AG08395 (cell line): ENCODE data around the gene C9orf50.
"Not testable (repeated sequence)": the region's sequence is repeated elsewhere in the genome, so short reads cannot be mapped to it uniquely, and the experiment has no call there.

Source experiments
- DNase-seq: peaks from one replicate; pipeline ENCODE4 v3.0.0; 2012; ENCODE audit warnings: mixed read lengths, low spot score

The C9orf50 gene

GRCh38 chr9:129620669-129621295 is at the start of gene C9orf50:
C9orf50 (minus strand) TSS chr9:129621101; CDS start chr9:129620574, 527 bp downstream.
- no peak for DNase-seq

DNA sequence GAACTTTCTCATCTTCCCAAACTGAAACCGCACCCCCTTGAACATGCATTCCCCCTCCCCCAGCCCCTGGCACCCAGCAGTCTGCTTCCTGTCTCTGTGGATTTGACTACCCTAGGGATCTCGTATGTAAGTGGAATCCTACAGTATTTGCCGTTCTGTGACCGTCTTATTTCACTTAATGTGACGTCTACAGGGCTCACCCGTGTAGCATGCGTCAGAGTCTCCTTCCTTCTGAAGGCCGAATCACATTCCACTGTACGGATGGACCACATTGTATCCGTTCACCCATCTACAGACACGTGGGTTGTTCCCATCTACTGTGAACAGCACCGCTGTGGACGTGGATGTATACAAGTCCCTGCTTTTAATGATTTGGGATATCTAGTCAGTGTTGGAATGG is 49.0 kb upstream of the C9orf50 start:
- peak; percentile 81 for DNase-seq

DNA sequence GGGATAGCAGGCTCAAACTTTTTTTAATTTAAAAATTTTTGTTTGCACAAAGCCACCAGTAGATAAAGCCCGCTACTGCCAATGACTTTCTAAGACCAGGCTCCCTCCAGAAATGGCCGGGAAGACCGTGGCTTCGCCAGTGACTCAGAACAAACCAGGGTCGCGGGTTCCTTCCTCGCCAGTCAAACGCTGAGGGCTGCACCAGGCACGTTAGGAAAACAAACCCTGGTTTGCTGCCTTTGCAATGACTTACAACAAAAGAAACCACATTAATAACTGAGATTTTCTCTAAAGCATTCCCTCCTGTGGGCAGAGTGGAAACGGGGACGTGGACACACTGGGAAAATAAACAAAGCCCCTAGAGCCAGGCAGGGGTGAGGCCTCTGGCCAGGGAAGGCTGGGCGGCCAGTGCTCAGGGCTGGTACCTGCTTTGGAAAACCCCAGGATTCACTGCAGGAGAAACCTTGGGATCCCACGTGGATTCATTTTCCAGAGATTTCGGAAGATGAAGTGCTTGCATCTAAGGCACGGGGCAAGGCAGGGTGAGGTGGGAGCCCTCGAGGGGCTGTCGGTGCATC is 48.3 kb upstream of the C9orf50 start:
- DNase-seq = peak; percentile 90

- DNase-seq = peak; percentile 61
Measured at GRCh38 chr9:129667850-129668249, 46.9 kb upstream of the C9orf50 start.

DNA sequence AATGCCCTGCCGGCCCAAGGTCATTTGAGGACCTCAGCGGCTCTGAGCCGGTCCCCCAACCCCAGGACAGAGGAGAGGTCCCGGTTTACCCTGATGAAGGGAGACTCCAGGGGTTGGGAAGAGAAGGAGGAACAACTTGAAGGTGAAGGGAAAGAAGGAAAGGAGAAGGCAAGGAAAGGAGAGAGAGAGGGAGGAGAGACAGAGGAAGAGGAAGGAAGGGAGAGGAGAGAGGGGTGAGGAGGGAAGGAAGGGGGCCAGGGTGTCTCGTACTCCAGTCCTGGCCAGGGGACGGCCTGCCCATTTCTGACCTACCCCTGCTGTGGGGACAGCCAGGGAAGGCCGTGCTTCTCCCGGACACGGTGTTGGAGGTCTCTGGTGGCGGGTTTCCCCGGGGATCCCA is 46.5 kb upstream of the C9orf50 start:
- DNase-seq = no peak

- no peak for DNase-seq
Measured at GRCh38 chr9:129666575-129666974, 45.7 kb upstream of the C9orf50 start.

DNA sequence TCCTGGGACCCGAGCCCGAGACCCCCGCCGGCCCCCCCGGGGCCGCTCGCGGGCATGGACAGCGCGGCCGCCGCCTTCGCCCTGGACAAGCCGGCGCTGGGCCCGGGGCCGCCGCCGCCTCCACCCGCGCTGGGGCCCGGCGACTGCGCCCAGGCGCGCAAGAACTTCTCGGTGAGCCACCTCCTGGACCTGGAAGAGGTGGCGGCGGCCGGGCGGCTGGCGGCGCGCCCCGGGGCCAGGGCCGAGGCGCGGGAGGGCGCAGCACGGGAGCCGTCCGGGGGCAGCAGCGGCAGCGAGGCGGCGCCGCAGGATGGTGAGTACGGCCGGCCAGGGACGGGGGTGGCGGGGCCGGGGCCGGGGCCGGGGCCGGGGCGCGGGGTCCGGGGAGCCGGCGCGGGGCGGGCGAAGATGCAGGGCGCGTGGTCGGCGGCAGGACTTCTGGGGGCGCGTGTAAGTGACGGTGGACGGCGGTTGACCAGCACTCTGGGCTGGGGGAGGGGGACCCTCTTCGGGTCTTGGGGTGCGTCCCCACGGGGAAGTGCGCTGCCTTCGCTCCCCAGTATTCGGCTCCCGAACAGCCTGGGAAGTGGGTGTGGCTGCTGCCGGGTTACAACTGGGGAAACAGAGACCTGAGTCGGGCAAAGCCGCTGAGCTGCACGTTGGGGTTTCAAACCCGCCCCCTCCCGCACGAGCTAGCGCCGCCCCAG is 45.1 kb upstream of the C9orf50 start:
- no peak for DNase-seq

DNA sequence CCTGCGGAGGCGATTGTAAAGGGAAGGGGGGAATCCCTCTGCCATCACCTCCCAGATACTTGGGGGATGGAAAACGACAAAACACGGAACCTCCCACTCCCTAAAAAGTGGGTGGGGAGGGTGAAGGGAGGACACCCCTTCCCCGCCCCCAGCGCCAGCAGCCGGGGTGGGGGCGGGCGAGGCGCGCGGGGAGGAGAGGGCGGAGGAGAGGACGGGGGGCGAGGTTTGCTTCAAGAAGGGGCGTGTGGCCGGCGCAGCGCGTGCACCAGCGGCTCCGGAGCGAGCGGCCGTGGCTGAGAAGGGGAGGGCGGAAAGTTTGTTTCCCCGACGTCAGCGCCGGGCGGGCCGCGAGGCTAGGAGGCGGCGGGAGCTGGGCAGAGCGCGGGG is 44.5 kb upstream of the C9orf50 start, which contains the start of gene PRRX2:
TSS of gene PRRX2 (plus strand) at position 259 of the 387 bp plus-strand sequence. CDS start 221 bp downstream, outside the sequence.
- DNase-seq = peak; percentile 87

- DNase-seq = peak; percentile 65
Measured at GRCh38 chr9:129664746-129665388, 44.0 kb upstream of the C9orf50 start.

DNA sequence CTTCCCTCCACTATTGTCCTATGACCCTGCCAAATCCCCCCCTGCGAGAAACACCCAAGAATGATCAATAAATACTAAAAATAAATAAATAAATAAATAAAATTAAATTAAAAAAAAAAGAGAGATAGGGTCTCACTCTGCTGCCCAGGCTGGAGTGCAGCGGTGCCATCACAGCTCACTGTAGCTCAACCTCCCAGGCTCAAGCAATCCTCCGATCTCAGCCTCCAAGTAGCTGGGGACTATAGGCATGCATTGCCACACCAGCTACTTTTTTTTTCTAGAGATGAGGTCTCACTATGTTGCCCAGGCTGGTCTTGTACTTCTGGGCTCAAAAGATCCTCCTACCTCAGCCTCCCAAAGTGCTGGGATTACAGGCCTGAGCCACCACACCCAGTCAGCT is 41.3 kb upstream of the C9orf50 start:
- DNase-seq = not testable (repeated sequence)

DNA sequence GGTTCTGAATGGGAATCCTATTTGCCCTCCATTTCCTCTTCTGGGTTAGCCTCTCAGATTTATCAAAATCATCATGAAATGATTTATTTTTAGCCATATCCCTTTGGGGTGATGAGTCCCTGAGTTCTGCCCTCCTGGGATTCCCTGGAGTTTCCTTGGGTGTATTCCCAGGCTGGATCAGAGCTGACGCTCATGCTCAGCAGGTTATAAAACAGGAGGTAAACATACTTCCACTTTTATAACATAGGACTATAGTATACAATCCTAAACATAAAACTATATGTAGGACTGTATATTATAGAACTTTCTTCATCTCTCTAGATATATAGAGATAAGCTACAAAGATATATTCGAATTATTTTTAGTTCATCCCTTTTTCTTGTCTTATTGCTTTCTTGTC is 40.1 kb upstream of the C9orf50 start:
- DNase-seq = no peak

- DNase-seq = peak; percentile 82
Measured at GRCh38 chr9:129656795-129657390, 36.0 kb upstream of the C9orf50 start.

DNA sequence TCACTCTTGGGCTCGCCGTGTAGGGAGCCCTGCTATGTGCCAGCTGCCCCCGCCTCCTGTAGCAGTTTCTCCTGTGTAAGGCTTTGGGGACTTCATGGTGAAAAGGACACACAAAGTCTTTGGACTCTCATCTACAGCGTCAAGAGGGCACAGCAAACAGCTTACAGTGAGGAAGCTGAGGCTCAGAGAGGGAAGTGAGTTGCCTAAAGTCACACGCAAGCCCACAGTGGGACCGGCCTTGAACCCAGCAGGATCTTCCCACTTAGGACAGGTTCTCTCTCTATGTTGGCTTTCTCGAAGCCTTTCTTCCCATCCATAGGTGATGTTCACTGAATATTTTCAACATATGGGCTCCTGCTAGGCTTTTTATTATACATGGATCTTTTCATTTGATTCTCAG is 34.8 kb upstream of the C9orf50 start:
- no peak for DNase-seq

DNA sequence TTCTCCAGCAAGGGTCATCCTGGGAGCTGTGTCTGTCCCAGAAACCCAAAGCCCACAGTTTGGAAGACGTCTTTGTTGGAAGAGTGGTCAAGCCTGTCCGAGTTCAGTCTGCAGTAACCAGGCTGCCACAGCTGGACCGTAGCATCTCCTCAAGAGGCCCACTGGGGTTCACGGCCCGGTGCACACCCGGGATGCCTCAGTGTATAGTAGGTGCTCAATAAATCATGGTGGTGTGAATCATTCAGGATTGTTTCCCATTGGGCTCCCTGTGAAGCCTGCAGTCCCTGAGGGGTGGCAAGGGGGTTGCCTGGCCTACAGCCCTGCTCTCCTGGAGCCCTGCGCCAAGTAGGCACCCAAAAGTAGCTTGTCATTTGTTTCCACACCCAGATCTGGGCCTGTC is 34.3 kb upstream of the C9orf50 start:
- no peak for DNase-seq

DNA sequence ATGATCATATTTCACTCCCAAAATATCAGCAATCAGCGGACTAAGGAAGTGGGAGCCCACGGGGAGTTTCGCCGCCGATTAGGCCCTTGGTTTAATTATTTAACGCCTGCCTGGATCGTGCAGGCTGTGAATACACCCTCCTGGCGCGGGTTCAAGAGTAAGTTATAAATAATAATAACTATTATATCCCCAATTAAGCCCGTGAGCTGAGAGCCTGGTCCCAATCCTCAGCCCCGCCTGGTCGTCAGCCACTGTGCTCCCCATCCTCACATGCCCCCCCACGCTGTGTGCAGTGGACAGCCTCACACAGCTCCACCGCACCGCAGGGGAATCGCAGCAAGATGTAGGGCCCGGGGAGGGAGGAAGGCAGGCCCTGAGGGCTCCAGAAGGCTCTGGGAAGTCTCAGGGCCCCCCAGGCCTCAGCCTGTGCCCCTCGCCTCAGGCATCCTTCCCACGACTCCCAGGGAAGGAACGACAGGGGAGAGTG is 33.7 kb upstream of the C9orf50 start:
- DNase-seq = no peak

DNA sequence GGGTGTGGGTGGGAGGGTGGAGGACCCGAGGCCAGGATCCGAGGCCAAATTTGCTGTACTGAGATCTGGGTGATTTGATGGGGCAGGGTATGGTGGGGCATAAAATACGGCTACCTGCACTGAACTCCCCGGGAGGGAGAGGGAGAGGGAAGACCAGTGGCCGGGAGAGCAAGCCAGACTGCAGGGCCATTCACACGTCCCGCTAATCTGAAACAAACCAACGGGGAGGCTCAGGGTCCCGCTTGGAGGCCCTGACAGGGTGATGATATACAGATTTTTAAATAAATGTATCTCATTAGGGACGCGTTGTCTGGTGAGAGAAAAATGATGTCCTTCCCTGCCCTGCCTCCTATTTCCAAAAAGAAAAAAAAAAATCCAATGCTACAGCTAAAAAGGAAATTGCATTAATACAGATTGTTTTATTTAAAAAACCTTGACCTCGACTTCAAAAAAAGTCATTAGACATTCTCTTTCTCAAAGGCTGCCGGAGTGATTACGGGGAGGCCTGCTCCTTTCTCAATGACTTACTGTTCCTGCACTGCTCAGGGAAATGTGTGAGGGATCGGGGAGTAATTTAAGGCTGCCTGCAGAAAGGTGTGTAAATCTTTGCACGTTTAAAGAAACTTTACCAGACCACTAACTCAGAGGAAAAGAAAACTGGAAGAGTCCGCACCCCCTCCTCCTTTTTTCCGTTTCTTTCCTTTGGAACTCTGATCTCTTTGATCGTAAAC is 33.1 kb upstream of the C9orf50 start:
- DNase-seq = no peak

- DNase-seq = no peak
Measured at GRCh38 chr9:129650680-129651235, 29.9 kb upstream of the C9orf50 start.

GRCh38 chr9:129649726-129650679 is 29.1 kb upstream of the C9orf50 start:
- no peak for DNase-seq

DNA sequence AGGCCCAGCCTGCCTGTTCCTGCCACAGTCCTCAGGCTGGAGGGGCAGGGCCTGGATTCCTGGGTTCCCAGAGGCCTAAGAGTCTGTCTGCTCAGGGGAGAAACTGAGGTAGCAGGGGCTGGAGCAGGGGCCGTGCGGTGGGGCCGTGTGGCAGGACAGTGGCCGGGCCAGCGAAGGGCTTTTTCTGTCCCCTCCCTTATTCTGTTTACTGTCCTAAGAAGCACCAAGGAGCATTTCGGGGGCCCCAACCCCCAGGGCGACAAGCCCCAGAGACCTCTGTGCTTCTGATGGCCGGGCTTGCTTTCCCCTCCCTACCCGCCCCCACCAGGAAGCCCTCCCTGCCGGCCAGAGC is 27.8 kb upstream of the C9orf50 start:
- no peak for DNase-seq

- DNase-seq = peak; percentile 65
Measured at GRCh38 chr9:129648092-129648763, 27.3 kb upstream of the C9orf50 start.
